AG09319 (cell line): ENCODE results near the gene TOP1.

ENCODE experiments used
- DNase-seq: peaks from one replicate; pipeline ENCODE4 v3.0.0-alpha.2; 2010; ENCODE audit warnings: low read depth; ENCODE audit errors: extremely low read depth
- TF ChIP-seq, protein P1 (sequence below): IDR thresholded peaks from 2 replicates; pipeline ENCODE4 v1.5.1; 2011; ENCODE audit warnings: low read depth, mild to moderate bottlenecking, inconsistent platforms, low read length, moderate library complexity

Gene TOP1

GRCh38 chr20:41052742-41053419 lies 24.3 kb downstream of the TOP1 start:
- TF ChIP-seq, protein P1, sequence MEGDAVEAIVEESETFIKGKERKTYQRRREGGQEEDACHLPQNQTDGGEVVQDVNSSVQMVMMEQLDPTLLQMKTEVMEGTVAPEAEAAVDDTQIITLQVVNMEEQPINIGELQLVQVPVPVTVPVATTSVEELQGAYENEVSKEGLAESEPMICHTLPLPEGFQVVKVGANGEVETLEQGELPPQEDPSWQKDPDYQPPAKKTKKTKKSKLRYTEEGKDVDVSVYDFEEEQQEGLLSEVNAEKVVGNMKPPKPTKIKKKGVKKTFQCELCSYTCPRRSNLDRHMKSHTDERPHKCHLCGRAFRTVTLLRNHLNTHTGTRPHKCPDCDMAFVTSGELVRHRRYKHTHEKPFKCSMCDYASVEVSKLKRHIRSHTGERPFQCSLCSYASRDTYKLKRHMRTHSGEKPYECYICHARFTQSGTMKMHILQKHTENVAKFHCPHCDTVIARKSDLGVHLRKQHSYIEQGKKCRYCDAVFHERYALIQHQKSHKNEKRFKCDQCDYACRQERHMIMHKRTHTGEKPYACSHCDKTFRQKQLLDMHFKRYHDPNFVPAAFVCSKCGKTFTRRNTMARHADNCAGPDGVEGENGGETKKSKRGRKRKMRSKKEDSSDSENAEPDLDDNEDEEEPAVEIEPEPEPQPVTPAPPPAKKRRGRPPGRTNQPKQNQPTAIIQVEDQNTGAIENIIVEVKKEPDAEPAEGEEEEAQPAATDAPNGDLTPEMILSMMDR = no peak
- peak; percentile 56 for DNase-seq

DNA sequence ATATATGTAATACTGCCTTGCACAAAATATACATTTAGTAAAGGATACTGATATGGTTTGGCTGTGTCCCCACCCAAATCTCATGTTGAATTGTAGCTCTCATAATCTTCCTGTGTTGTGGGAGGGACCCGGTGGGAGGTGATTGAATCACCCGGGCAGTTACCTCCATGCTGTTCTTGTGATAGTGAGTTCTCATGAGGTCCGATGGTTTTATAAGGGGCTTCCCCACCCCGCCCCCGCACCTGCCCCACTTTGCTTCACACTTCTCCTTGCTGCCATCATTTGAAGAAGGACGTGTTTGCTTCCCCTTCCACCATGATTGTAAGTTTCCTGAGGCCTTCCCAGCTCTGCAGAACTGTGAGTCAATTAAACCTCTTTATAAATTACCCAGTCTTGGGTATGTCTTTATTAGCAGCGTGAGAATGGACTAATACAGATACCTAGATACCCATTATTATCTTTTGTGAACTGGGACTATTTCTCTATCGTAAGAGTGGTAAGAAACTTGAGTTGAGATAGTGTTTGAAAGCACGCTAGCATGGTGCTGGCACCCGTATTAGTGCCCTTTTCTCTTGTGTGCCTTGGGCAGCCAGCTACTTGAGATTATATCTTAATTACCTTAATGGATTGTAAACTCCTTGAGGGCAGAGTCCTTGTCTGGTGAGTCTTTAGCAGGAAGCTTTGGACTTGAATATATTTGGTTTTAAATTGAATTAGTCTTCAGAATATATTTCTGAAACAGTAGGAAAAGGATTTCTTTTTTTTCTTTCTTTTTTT lies 25.6 kb downstream of the TOP1 start:
- no peak for DNase-seq
- TF ChIP-seq, protein P1 = no peak

DNA sequence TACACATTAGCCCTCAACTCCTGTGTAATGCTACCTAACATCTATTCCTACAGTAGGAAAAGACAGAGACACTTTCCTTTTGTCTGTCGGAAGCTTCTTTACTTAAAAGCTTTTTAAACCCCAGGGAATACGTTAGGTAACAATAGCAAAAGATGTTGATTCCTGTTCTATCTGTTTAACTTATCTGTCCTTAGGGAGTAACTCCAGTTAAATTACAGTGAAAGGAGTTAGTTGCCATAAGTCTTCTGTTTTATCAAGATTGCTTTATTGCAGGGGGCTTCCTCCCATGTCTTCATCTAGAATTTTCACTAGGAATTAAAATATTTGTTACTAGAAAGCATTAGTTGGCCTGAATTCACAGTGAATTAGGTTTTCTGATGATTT lies 26.2 kb downstream of the TOP1 start:
- TF ChIP-seq, protein P1 = no peak
- DNase-seq = no peak

GRCh38 chr20:41055679-41056078 lies 27.1 kb downstream of the TOP1 start:
- TF ChIP-seq, protein P1 = no peak
- DNase-seq = no peak

DNA sequence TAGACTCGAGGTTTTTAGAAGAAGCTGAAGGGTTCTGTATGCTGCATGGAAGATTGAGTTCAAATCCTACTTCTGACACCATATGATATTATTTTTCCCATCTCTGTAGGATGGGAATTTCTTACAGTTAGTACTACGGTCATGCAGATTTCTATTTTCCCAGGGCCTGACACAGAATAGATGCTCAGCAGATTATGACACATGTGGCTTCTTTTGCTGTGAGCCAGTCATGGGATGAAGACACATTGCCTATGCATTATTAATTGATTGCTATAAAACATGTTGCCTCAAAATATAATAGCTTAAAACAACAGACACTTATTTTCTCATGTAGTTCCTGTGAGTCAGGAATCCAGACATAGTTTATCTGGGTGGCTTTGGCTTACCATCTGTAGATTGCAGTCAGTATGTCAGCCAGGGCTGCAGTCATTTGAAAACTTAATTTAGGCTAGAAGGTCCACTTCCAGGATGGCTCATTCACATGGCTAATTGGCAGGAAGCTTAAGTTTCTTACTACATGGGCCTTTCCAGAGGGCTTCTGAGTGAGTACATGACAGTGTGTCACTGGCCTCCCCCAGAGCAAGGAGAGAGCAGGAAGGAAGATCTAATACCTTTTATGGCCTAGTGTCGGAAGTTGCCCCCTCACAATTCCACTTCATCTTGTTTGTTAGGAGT lies 29.5 kb downstream of the TOP1 start:
- DNase-seq = no peak
- TF ChIP-seq, protein P1 = no peak

GRCh38 chr20:41058674-41059635 lies 30.3 kb downstream of the TOP1 start:
- no peak for DNase-seq
- TF ChIP-seq, protein P1 = no peak
